Measurements from ENCODE around the gene CRIP1.

CRIP1 gene

DNA sequence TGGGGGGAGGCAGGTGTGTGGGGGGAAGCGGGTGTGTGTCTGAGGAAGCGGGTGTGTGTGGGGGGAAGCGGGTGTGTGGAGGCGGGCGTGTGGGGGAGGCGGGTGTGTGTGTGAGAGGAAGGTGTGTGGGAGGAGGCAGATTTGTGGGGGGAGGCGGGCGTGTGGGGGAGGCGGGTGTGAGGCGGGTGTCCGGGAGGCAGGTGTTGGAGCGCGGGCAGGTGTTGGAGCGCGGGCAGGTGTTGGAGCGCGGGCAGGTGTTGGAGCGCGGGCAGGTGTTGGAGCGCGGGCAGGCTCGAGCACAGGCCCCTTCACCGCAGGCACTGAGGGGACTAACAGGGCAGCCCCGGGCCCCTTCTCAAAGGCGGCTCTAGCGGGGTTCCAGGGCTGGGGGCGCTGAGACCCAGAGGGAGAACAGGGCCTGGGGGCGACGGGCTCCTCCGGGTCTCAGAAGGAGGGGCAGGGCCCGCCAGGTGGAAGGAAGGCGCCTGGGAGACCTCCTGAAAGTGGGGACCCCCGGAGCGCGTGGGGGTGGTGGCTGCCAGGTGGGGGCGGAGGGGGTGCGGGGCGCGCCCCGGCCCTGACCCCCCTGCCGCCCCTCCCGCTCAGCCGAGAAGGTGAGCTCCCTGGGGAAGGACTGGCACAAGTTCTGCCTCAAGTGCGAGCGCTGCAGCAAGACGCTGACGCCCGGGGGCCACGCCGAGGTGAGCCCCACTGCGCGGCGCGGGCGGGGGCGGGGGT is 8.9 kb upstream of the CRIP1 start:
- DNase-seq (ENCODE audit: extremely low read depth, insufficient read length): no peak
- TF ChIP-seq, protein P1, sequence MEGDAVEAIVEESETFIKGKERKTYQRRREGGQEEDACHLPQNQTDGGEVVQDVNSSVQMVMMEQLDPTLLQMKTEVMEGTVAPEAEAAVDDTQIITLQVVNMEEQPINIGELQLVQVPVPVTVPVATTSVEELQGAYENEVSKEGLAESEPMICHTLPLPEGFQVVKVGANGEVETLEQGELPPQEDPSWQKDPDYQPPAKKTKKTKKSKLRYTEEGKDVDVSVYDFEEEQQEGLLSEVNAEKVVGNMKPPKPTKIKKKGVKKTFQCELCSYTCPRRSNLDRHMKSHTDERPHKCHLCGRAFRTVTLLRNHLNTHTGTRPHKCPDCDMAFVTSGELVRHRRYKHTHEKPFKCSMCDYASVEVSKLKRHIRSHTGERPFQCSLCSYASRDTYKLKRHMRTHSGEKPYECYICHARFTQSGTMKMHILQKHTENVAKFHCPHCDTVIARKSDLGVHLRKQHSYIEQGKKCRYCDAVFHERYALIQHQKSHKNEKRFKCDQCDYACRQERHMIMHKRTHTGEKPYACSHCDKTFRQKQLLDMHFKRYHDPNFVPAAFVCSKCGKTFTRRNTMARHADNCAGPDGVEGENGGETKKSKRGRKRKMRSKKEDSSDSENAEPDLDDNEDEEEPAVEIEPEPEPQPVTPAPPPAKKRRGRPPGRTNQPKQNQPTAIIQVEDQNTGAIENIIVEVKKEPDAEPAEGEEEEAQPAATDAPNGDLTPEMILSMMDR (IDR thresholded peaks at IDR 0.05; ENCODE audit: insufficient read depth, low read length, poor library complexity, severe bottlenecking): no peak
- H3K36me3 ChIP-seq (ENCODE audit: control insufficient read depth, insufficient read depth, low read length): no peaks in the 10 kb centered on the region
- no peaks in the 10 kb centered on the region; the same call in 1 of the 2 replicates for H3K27me3 ChIP-seq (replicated peaks; ENCODE audit: control insufficient read depth, insufficient read depth, low read length)
- H3K4me3 ChIP-seq (replicated peaks; ENCODE audit: low read depth, low read length): no peak overlapping the region

DNA sequence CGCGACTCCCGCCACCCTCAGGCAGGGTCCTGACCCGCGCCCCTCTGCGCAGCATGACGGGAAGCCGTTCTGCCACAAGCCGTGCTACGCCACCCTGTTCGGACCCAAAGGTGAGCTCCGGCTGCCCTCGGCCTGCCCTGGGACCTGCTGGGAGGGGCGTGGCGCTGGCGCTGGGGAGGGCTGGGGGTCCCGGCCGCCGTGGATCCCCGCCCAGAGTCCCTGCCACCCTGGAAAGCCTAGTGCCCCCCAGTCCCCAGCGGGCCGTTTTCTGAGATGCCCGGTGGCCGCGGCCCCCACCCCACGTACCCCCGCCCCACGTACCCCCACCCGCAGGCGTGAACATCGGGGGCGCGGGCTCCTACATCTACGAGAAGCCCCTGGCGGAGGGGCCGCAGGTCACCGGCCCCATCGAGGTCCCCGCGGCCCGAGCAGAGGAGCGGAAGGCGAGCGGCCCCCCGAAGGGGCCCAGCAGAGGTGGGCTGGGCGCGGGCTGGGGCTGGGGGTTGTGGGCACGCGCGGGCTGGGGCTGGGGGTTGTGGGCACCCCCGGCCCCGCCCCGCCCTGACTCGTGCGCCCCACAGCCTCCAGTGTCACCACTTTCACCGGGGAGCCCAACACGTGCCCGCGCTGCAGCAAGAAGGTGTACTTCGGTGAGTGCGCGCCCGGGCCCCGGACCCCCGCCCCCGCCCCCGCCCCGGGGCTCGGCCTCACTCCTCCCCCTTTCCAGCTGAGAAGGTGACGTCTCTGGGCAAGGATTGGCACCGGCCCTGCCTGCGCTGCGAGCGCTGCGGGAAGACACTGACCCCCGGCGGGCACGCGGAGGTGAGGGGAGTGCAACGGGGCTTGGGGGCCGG is 8.1 kb upstream of the CRIP1 start:
- TF ChIP-seq, protein P1 (IDR thresholded peaks at IDR 0.05; ENCODE audit: insufficient read depth, low read length, poor library complexity, severe bottlenecking): no peak
- DNase-seq (ENCODE audit: extremely low read depth, insufficient read length): no peak
- Histone ChIP-seq H3K4me3 (replicated peaks; ENCODE audit: low read depth, low read length) (no peak overlapping the region), H3K27me3 (replicated peaks; ENCODE audit: control insufficient read depth, insufficient read depth, low read length) (no peaks in the 10 kb centered on the region; the same call in 1 of the 2 replicates), H3K36me3 (ENCODE audit: control insufficient read depth, insufficient read depth, low read length) (no peaks in the 10 kb centered on the region)

DNA sequence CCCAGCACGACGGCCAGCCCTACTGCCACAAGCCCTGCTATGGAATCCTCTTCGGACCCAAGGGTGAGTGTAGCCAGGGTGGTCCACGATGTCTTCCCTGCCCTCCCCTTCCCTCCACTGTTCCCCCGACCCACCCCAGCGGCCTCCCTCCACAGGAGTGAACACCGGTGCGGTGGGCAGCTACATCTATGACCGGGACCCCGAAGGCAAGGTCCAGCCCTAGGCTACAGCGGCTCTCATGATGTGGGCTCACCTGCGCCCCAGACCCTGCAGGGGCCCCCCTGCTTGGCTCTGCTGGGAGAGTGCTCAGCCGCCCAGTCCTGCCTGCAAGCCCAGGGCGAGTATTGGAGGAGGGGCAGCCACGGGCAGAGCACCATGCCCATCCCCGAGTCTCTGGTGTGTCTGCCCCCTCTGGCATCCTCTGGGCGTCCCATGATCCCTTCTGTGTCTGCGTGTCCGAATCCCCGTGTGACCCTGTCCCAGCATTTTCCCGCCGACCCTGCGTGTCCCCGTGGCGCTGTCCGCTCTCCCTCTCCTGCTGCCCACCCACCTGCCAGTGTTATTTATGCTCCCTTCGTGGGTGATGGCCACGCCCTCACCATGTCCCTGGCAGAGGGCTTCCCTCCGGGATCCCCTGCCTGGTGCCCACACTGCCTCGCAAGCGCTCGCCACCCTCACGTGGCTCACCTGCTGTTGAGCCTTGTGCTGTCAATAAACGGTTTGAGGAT is 7.1 kb upstream of the CRIP1 start:
- H3K27me3 ChIP-seq (replicated peaks; ENCODE audit: control insufficient read depth, insufficient read depth, low read length): no peaks in the 10 kb centered on the region; the same call in 1 of the 2 replicates

DNA sequence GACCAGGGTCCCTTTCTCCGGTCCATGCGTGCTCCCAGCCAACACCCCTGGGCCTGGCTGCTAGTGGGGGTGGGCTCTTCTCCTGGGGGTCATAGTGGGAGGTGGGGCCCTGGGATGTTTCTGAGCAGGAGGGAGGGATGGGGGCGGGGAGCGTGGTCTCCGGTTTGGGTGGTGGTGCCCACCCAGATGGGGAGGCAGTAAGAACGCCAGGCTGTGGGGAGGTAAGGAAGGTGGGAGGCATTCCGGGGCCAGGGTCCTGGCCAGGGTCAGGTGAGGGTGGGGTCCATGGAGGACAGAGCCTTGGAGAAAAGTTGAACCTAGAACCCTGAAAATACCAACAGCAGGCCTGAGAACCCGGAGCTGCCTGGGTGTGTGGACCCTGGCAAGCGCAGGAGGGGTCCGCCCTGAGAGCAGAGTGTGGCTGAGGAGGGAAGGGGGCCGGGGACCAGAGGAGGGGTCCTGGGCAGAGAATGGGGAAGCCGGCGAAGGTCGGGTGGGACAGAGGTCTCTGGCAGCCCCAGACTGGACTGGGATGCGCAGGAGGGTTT is 6.4 kb upstream of the CRIP1 start:
- DNase-seq (ENCODE audit: extremely low read depth, insufficient read length): no peak
- TF ChIP-seq, protein P1 (IDR thresholded peaks at IDR 0.05; ENCODE audit: insufficient read depth, low read length, poor library complexity, severe bottlenecking): no peak
- no peak overlapping the region for H3K4me3 ChIP-seq (replicated peaks; ENCODE audit: low read depth, low read length)
- no peaks in the 10 kb centered on the region; the same call in 1 of the 2 replicates for H3K27me3 ChIP-seq (replicated peaks; ENCODE audit: control insufficient read depth, insufficient read depth, low read length)
- H3K36me3 ChIP-seq (ENCODE audit: control insufficient read depth, insufficient read depth, low read length): no peaks in the 10 kb centered on the region

More for the DNA sequence above, 7.1 kb upstream of the CRIP1 start:
- TF ChIP-seq, protein P1 (IDR thresholded peaks at IDR 0.05; ENCODE audit: insufficient read depth, low read length, poor library complexity, severe bottlenecking): no peak
- DNase-seq (ENCODE audit: extremely low read depth, insufficient read length): no peak
- Histone ChIP-seq H3K4me3 (replicated peaks; ENCODE audit: low read depth, low read length) (no peak overlapping the region), H3K36me3 (ENCODE audit: control insufficient read depth, insufficient read depth, low read length) (no peaks in the 10 kb centered on the region)
